GM12864 (cell line): Measurements from ENCODE around the gene TMEM239.
"Not testable (repeated sequence)": the region's sequence is repeated elsewhere in the genome, so short reads cannot be mapped to it uniquely, and the experiment has no call there.

Experiments used
- DNase-seq: peaks from one replicate; pipeline ENCODE4 v3.0.0-alpha.2; 2011; ENCODE audit warnings: low read depth
- H3K4me3 ChIP-seq: 2 replicates; pipeline ENCODE4 v1.5.1; 2011; ENCODE audit warnings: mild to moderate bottlenecking, low read depth, low read length, control low read depth
- CTCF ChIP-seq: IDR thresholded peaks from 2 replicates; pipeline ENCODE4 v1.5.1; 2011; ENCODE audit warnings: low read depth, mild to moderate bottlenecking, moderate library complexity, low read length, control low read depth, inconsistent platforms; ENCODE audit errors: missing control alignments

Gene TMEM239

DNA sequence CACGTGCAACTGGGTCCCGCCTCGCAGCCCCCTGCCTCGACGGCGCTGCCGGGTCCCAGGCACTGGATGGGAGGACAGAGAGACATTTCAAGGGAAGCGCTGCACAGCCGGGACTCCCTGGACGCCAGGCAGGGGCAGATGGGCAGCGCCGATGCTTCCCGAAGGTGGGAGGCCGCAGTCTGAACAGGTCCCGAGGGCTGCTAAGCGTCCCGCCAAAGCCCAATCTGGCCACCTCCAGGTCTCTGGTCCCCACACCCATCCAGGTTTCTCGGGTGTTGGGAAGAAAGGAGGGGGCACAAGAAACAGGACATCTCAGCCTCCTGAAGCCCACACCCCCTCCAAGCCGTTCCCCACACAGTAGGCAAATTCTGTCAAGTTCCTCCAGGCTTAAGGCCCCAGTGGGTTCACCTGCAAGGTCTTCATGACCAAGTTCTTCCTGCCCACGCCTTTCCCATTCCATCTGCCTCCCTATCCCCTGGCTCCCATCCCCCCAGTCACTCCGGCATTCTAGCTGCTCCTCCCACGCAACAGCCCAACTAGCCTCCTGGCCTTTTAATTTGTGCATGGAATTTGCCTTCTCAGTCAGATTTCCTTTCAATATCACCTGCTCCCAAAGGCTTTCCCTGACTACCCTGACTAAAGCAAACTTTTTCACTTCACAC is 10.3 kb upstream of the TMEM239 start:
- H3K4me3 ChIP-seq, result no peak overlapping the region
- DNase-seq, result no peak
- TF ChIP-seq CTCF, result no peak

- H3K4me3 ChIP-seq, result no peak overlapping the region
- no peak for TF ChIP-seq CTCF
- DNase-seq, result no peak
Measured at GRCh38 chr20:2806351-2806701, 9.8 kb upstream of the TMEM239 start.

GRCh38 chr20:2807019-2807418 is 9.1 kb upstream of the TMEM239 start:
- no peak overlapping the region for H3K4me3 ChIP-seq
- DNase-seq, result no peak
- no peak for TF ChIP-seq CTCF

DNA sequence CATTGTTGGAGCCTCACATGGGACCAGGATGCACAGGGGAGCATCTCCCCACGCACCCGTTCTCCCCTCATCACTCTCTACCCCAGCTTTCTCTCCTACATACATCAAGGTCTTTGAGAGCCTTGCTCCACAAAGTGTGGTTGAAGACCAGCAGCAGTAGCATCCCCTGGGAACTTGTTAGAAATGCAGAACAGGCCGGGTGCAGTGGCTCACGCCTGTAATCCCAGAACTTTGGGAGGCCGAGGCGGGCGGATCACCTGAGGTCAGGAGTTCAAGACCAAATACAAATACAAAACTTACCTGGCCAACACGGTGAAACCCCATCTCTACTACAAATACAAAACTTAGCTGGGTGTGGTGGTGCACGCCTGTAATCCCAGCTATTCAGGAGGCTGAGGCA is 8.2 kb upstream of the TMEM239 start:
- not testable (repeated sequence) for H3K4me3 ChIP-seq, DNase-seq

DNA sequence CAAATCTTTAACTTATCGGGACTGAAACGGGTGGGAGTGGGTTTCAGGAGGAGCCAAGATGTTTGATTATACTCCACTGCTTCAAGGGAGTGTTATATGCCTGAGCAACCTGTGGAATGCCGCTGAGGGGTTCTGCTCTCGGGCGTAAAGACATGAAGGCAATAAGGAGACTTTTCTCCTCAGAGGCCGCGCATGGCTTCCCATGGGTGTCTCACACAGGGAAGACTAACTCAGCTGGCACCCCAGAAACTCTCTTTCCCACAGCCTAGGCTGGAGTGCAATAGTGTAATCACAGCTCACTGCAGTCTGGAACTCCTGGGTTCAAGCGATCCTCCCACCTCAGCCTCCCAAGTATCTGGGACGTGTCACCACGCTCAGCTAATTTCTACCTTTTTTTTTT is 6.5 kb upstream of the TMEM239 start:
- no peak for DNase-seq
- H3K4me3 ChIP-seq, result no peak overlapping the region
- no peak for TF ChIP-seq CTCF

DNA sequence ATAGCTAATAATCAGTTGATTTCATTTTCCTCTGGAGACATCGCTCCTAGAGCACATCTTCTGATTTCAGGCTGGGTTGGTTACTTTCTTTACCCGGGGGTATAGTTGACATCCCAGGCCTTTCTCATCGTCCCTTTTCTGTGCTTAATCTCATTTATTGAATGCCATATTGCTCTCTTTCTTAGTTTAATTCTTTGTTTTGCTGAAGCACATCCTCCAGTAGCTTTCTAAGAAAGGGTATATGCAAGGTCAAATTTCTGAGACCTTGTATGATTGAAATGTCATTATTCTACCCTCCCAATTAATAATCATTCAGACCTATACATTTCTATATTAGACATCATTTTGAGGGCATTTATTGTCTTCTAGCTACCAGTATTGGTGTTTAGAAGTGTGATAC is 4.0 kb upstream of the TMEM239 start:
- no peak for TF ChIP-seq CTCF
- no peak for DNase-seq
- H3K4me3 ChIP-seq, result no peak overlapping the region

DNA sequence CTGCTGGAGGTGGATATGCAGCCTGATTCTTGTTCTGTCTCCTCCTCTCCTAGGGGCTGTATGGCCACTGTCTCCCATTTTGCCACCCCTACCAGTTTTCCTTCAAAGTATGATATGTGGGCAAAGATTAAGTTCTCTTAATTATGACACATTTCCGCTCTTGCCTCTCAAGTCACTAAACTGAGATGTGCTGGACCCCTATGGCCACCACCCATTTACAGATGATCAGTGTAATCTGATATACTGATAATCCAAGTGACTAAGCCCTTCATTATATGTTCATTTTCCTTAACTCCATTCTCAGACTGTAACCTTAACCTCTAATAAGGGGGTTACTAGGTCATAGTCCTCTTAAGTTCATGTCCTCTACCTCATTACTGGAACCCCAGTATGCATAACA is 2.1 kb upstream of the TMEM239 start:
- DNase-seq, result no peak
- H3K4me3 ChIP-seq, result no peak overlapping the region
- TF ChIP-seq CTCF, result no peak

DNA sequence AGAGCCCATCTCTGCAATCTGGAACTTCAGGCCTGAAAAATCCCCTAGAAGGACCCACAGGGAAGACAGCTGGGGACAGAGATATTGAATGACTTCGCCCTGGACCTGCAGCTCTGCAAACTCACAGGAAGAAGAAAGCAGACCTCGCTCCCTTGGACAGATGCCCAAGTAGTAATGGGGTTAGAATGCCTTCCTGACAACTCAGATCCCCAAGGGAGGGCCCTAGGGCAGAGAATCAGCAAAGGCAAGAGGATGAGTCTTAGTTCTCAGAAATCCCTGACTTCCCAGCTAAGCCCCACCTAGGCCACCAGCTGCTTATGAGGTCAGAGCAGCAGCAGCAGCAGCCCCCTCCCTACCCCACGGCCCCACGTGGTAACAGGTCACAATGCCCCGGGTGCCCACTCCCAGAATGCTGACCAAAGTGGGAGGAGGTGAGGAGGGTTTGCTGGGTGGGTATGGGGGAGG is 1.5 kb upstream of the TMEM239 start, which contains the start of gene C20orf141:
TSS of gene C20orf141 (plus strand) at position 401 of the 465 bp plus-strand sequence. CDS start 198 bp downstream, outside the sequence.
- no peak for DNase-seq
- TF ChIP-seq CTCF, result no peak
- no peak within 1 kb of the TSS for H3K4me3 ChIP-seq
